Gastroesophageal sphincter (tissue), 4 donors: Measurements from ENCODE around the gene SLC35F4. TPM values are rescaled to one million over a fixed set of nuclear protein-coding genes. Genes with fewer than 3 reads are reported as not detected.

Experiments used
- ATAC-seq: fragments of 150-250 bp; one replicate; pipeline ENCODE4 v1.9.1; 2016; ENCODE audit warnings: mild to moderate bottlenecking, moderate library complexity
- H3K27ac ChIP-seq, 4 donors: fragments of 200-600 bp; sonication (generic) in 3 of 4; 1 replicate in 3 of 4; 2 replicates in 1 of 4; pipeline ENCODE4 v1.5.1; 2016 to 2019
- H3K27me3 ChIP-seq: fragments of 200-600 bp; sonication (generic); one replicate; pipeline ENCODE4 v1.5.1; 2019
- H3K36me3 ChIP-seq, 2 donors: fragments of 200-600 bp; sonication (generic); one replicate each; pipeline ENCODE4 v1.5.1; 2019; ENCODE audit warnings: control low read depth in 1 of 2
- H3K4me1 ChIP-seq, 3 donors: fragments of 200-600 bp; sonication (generic); 1 replicate in 2 of 3; 2 replicates in 1 of 3; pipeline ENCODE4 v1.5.1; 2016 to 2019; ENCODE audit warnings: control low read depth in 2 of 3
- H3K4me3 ChIP-seq, 2 donors: fragments of 200-600 bp; sonication (generic); one replicate each; pipeline ENCODE4 v1.5.1; 2019; ENCODE audit warnings: mild to moderate bottlenecking in 1 of 2, moderate library complexity in 1 of 2
- H3K9me3 ChIP-seq, 3 donors: fragments of 200-600 bp; sonication (generic); one replicate each; pipeline ENCODE4 v1.5.1; 2017 to 2019; ENCODE audit warnings: control low read depth in 2 of 3
- EP300 ChIP-seq: sonication (generic); formaldehyde crosslinking; IDR thresholded peaks from one replicate; pipeline ENCODE4 v1.6.1; 2017; ENCODE audit warnings: antibody characterized with exemption, mild to moderate bottlenecking
- POLR2A ChIP-seq, 2 donors: fragments of 450-650 bp; IDR thresholded peaks; one replicate each; pipeline ENCODE4 v1.6.1; 2017; ENCODE audit warnings: antibody characterized with exemption in 2 of 2, mild to moderate bottlenecking in 2 of 2, moderate library complexity in 1 of 2
- POLR2AphosphoS5 ChIP-seq: sonication (generic); formaldehyde crosslinking; IDR thresholded peaks from one replicate; pipeline ENCODE4 v1.6.1; 2017; ENCODE audit warnings: antibody characterized with exemption
- WGBS, 2 donors: methylation state at CpG; one replicate each; pipeline ENCODE4 v1.1.5; 2018; ENCODE audit warnings: low coverage in 1 of 2; 5-methylcytosine and 5-hydroxymethylcytosine counted together
- total RNA-seq, 4 donors: library from RNA; depleted of rRNA; stranded (reverse); fragments of >200 nt; gene quantifications; one replicate each; pipeline ENCODE4 v1.1.0, GENCODE V29; 2016
- TF ChIP-seq, protein P1 (sequence below), 4 experiments: fragments of 200-600 bp in 2 of 4; fragments of 450-650 bp in 2 of 4; sonication (generic) in 1 of 4; IDR thresholded peaks; one replicate each; pipeline ENCODE4 v1.5.1; 2017 to 2019; ENCODE audit warnings: antibody characterized with exemption in 4 of 4, mild to moderate bottlenecking in 2 of 4, moderate library complexity in 2 of 4

Gene SLC35F4
- total RNA-seq, 4 donors from 2014 or later, result not detected

DNA sequence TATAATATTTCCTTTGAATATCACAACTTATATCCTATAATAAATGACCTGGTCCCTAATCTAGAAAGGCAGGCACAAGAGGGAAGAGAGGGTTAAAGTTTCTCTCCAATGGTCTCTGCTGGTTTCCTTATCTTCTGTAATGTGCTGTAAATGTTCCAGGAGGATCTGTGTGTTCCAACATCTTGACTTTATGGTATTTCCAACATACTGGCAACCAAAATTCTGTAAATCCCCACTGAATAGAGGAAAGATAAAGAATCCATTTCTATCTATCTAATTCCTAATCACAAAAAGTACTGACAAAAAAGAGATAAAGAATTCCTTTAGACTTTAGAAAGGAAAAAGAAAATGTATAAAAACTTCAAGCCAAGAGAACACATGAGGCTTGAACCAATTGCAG is 225.9 kb downstream of the SLC35F4 start:
- Histone ChIP-seq H3K27ac (no peak overlapping the region), H3K27me3 (no peaks in the 10 kb centered on the region), H3K4me3 (no peak overlapping the region), H3K4me1 (no peaks in the 10 kb centered on the region), H3K9me3 (no peaks in the 10 kb centered on the region), H3K36me3 (no peaks in the 10 kb centered on the region)
- TF ChIP-seq POLR2A (IDR thresholded peaks at IDR 0.05), result no peak
- no peak for TF ChIP-seq POLR2AphosphoS5
- no peak for TF ChIP-seq EP300
- TF ChIP-seq, protein P1, sequence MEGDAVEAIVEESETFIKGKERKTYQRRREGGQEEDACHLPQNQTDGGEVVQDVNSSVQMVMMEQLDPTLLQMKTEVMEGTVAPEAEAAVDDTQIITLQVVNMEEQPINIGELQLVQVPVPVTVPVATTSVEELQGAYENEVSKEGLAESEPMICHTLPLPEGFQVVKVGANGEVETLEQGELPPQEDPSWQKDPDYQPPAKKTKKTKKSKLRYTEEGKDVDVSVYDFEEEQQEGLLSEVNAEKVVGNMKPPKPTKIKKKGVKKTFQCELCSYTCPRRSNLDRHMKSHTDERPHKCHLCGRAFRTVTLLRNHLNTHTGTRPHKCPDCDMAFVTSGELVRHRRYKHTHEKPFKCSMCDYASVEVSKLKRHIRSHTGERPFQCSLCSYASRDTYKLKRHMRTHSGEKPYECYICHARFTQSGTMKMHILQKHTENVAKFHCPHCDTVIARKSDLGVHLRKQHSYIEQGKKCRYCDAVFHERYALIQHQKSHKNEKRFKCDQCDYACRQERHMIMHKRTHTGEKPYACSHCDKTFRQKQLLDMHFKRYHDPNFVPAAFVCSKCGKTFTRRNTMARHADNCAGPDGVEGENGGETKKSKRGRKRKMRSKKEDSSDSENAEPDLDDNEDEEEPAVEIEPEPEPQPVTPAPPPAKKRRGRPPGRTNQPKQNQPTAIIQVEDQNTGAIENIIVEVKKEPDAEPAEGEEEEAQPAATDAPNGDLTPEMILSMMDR (IDR thresholded peaks at IDR 0.05), result no peak
- no peak for ATAC-seq

DNA sequence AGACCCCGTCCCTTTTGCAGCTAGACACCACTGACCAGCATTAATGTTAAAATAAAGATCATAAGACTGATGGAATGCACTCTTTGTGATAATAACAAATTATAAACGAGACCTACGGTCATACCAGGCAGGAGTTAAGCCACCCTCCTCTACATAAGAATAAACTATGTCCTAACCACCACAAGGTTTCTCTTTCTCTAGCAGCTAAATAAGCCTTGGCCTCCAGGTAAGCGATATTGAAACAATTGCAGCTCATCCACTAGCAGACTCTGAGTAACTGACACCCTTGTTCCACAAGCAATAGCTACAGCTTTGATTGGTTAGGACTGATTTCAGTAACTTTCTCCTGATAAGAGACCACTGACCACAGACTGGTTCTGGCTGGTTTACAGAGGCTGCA is 228.0 kb downstream of the SLC35F4 start:
- WGBS, 2 donors, result 60 to 78% methylated on average over 3 of the region's 4 CpGs
- no peaks in the 10 kb centered on the region for H3K9me3 ChIP-seq
- H3K36me3 ChIP-seq, result no peaks in the 10 kb centered on the region
- no peak for TF ChIP-seq POLR2AphosphoS5
- TF ChIP-seq EP300, result no peak
- H3K27ac ChIP-seq, result no peak overlapping the region
- H3K4me1 ChIP-seq, result no peaks in the 10 kb centered on the region
- H3K4me3 ChIP-seq, result no peak overlapping the region
- H3K27me3 ChIP-seq, result no peaks in the 10 kb centered on the region
- ATAC-seq, result no peak

- H3K27ac ChIP-seq, result no peak overlapping the region
- no peak for ATAC-seq
- H3K27me3 ChIP-seq, result no peaks in the 10 kb centered on the region
- no peaks in the 10 kb centered on the region for H3K9me3 ChIP-seq
- 88 to 100% methylated on average over 1 of the region's 2 CpGs for WGBS, 2 donors
- no peak for TF ChIP-seq EP300
- TF ChIP-seq POLR2A (IDR thresholded peaks at IDR 0.05), result no peak
- TF ChIP-seq, protein P1 (IDR thresholded peaks at IDR 0.05), result no peak
- TF ChIP-seq POLR2AphosphoS5, result no peak
- H3K36me3 ChIP-seq, result no peaks in the 10 kb centered on the region
- no peak overlapping the region for H3K4me3 ChIP-seq
- H3K4me1 ChIP-seq, result no peaks in the 10 kb centered on the region
Observed at GRCh38 chr14:57634335-57634734, 231.6 kb downstream of the SLC35F4 start.

GRCh38 chr14:57632649-57633048 is 233.2 kb downstream of the SLC35F4 start:
- Histone ChIP-seq H3K27ac (no peak overlapping the region), H3K9me3 (no peaks in the 10 kb centered on the region), H3K36me3 (no peaks in the 10 kb centered on the region), H3K4me1 (no peaks in the 10 kb centered on the region), H3K4me3 (no peak overlapping the region), H3K27me3 (no peaks in the 10 kb centered on the region)
- ATAC-seq, result no peak
- WGBS, 2 donors, result 62 to 73% methylated on average over 2 of the region's 2 CpGs
- TF ChIP-seq, protein P1 (IDR thresholded peaks at IDR 0.05), result no peak
- no peak for TF ChIP-seq POLR2A (IDR thresholded peaks at IDR 0.05)
- TF ChIP-seq EP300, result no peak
- no peak for TF ChIP-seq POLR2AphosphoS5

GRCh38 chr14:57617510-57617909 is 248.4 kb downstream of the SLC35F4 start:
- Histone ChIP-seq H3K27ac (no peak overlapping the region), H3K4me3 (no peak overlapping the region), H3K4me1 (no peaks in the 10 kb centered on the region), H3K27me3 (no peaks in the 10 kb centered on the region), H3K9me3 (peaks cover 0 to 7% (median 0%) of the 10 kb centered on the region in 3 donors), H3K36me3 (no peaks in the 10 kb centered on the region)
- WGBS, 2 donors, result 32 to 60% methylated on average over 1 of the region's 1 CpG
- TF ChIP-seq POLR2AphosphoS5 (no peak), POLR2A (IDR thresholded peaks at IDR 0.05) (no peak), EP300 (no peak)
- TF ChIP-seq, protein P1 (IDR thresholded peaks at IDR 0.05), result no peak
- ATAC-seq, result no peak

- H3K27me3 ChIP-seq, result no peaks in the 10 kb centered on the region
- TF ChIP-seq, protein P1 (IDR thresholded peaks at IDR 0.05), result no peak
- TF ChIP-seq POLR2A (IDR thresholded peaks at IDR 0.05) (no peak), EP300 (no peak), POLR2AphosphoS5 (no peak)
- H3K36me3 ChIP-seq, result no peaks in the 10 kb centered on the region
Observed at GRCh38 chr14:57612946-57613345, 252.9 kb downstream of the SLC35F4 start.

More at GRCh38 chr14:57612946-57613345, 252.9 kb downstream of the SLC35F4 start:
- Histone ChIP-seq H3K4me3 (no peak overlapping the region), H3K9me3 (no peaks in the 10 kb centered on the region), H3K27ac (no peak overlapping the region), H3K4me1 (no peaks in the 10 kb centered on the region)
- ATAC-seq, result no peak
- WGBS, 2 donors, result 85% methylated on average over 2 of the region's 2 CpGs; no CpG with 5 or more reads in 1 of the 2 donors
